GM12878 (cell line): ENCODE measurements around the gene PCNX1. TPM values are rescaled to one million over a fixed set of nuclear protein-coding genes. Genes with fewer than 3 reads are reported as not detected.

Experiments
- ATAC-seq: fragments of 200-7000 bp; cut with Tn5 transposase; 3 replicates; pipeline ENCODE4 v1.9.1; 2020; ENCODE audit warnings: mild to moderate bottlenecking, moderate library complexity
- BruUV-seq: library from RNA; stranded (reverse); fragments of 400-500 nt; replicated peaks from 2 replicates; lab custom pipeline; 2021; lab: Mats Ljungman, UMichigan
- CTCF ChIA-PET: fragments of 300-600 bp; sonication (Branson Sonifier 250); formaldehyde crosslinking; extraction: SDS; loops from one replicate; lab custom pipeline; 2021; ENCODE audit warnings: inconsistent platforms; lab: Yijun Ruan, JAX
- POLR2A ChIA-PET: fragments of 350-600 bp; formaldehyde crosslinking; extraction: SDS; loops from one replicate; lab custom pipeline; 2021; ENCODE audit warnings: inconsistent platforms; lab: Charles Lee
- RAD21 ChIA-PET: fragments of 300-600 bp; sonication (Branson Sonifier 250); formaldehyde crosslinking; loops from one replicate; lab custom pipeline; 2023; ENCODE audit warnings: antibody characterized with exemption; ENCODE audit not compliant: unreplicated experiment; lab: Charles Lee
- SMC1A ChIA-PET: fragments of 300-600 bp; sonication (Branson Sonifier 250); formaldehyde crosslinking; loops from one replicate; lab custom pipeline; 2023; ENCODE audit not compliant: unreplicated experiment, uncharacterized antibody; lab: Charles Lee
- DNase-seq: peaks from one replicate; pipeline ENCODE4 v3.0.0-alpha.2; 2011; ENCODE audit warnings: low read depth, low spot score
- FAIRE-seq: peaks from 3 replicates; lab custom pipeline; 2011; peaks lifted over from hg19 to GRCh38; lab: Jason Lieb, UNC
- H2AFZ ChIP-seq: 2 replicates; pipeline ENCODE4 v1.6.0; 2011; ENCODE audit warnings: low read depth, low read length, control low read depth; ENCODE audit not compliant: control insufficient read depth
- H3K27ac ChIP-seq: 2 replicates; pipeline ENCODE4 v1.5.1; 2011; ENCODE audit warnings: control low read depth; ENCODE audit not compliant: control insufficient read depth, insufficient read depth
- H3K27me3 ChIP-seq, 2 experiments: replicated peaks in 1 of 2; 2 replicates each; pipeline versions ENCODE4 v1.6.0 to v1.6.1; 2011; ENCODE audit warnings: low read length in 1 of 2; ENCODE audit not compliant: control insufficient read depth in 2 of 2, insufficient read depth in 2 of 2
- H3K36me3 ChIP-seq, 2 experiments: 2 replicates each; pipeline ENCODE4 v1.5.1; 2011; ENCODE audit warnings: low read length in 1 of 2; ENCODE audit not compliant: control insufficient read depth in 2 of 2, insufficient read depth in 2 of 2
- H3K4me1 ChIP-seq: 2 replicates; pipeline ENCODE4 v1.6.1; 2011; ENCODE audit warnings: mild to moderate bottlenecking, low read length, moderate library complexity, mixed read lengths; ENCODE audit not compliant: control insufficient read depth, insufficient read depth
- H3K4me2 ChIP-seq: 2 replicates; pipeline ENCODE4 v1.6.0; 2011; ENCODE audit warnings: control low read depth; ENCODE audit not compliant: control insufficient read depth, insufficient read depth
- H3K4me3 ChIP-seq: fragments of 200-600 bp; sonication (generic); 2 replicates; pipeline ENCODE4 v1.5.1; 2016
- H3K79me2 ChIP-seq: 2 replicates; pipeline ENCODE4 v1.6.0; 2011; ENCODE audit warnings: low read length; ENCODE audit not compliant: control insufficient read depth, insufficient read depth
- H3K9ac ChIP-seq: 2 replicates; pipeline ENCODE4 v1.8.0; 2011; ENCODE audit warnings: low read length, control low read depth, mixed read lengths; ENCODE audit not compliant: control insufficient read depth, insufficient read depth
- H3K9me3 ChIP-seq: replicated peaks from 3 replicates; pipeline ENCODE4 v1.5.1; 2011; ENCODE audit warnings: mild to moderate bottlenecking, low read length; ENCODE audit not compliant: control insufficient read depth, insufficient read depth
- H4K20me1 ChIP-seq: 2 replicates; pipeline ENCODE4 v1.6.0; 2011; ENCODE audit not compliant: control insufficient read depth, insufficient read depth
- ASH2L ChIP-seq: fragments of 300-600, 200-600 bp; sonication (generic); IDR thresholded peaks from 2 replicates; pipeline ENCODE4 v1.6.1; 2017; ENCODE audit warnings: low read depth, mild to moderate bottlenecking, borderline replicate concordance
- DPF2 ChIP-seq: fragments of 450-650 bp; IDR thresholded peaks from 2 replicates; pipeline ENCODE4 v1.6.1; 2017; ENCODE audit warnings: mild to moderate bottlenecking
- FOXK2 ChIP-seq: fragments of 450-650 bp; IDR thresholded peaks from 2 replicates; pipeline ENCODE4 v1.6.1; 2017; ENCODE audit warnings: mild to moderate bottlenecking, moderate library complexity
- HDGF ChIP-seq: fragments of 450-650 bp; IDR thresholded peaks from 2 replicates; pipeline ENCODE4 v1.6.1; 2016; ENCODE audit warnings: antibody characterized with exemption
- KAT2A ChIP-seq: conservative IDR thresholded peaks from 2 replicates; pipeline ENCODE4 v1.6.1; 2011; ENCODE audit warnings: low read depth, low read length; ENCODE audit not compliant: control insufficient read depth
- MAX ChIP-seq: IDR thresholded peaks from 2 replicates; pipeline ENCODE4 v1.6.1; 2012; ENCODE audit warnings: low read depth, low read length, improper control_type of control experiment
- PAX5 ChIP-seq: IDR thresholded peaks from 2 replicates; pipeline ENCODE4 v1.6.1; 2011; ENCODE audit warnings: low read depth, low read length, borderline replicate concordance
- SIX5 ChIP-seq: IDR thresholded peaks from 2 replicates; pipeline ENCODE4 v1.6.1; 2011; ENCODE audit warnings: mild to moderate bottlenecking, low read depth, low read length, moderate library complexity; ENCODE audit not compliant: severe bottlenecking
- TCF12 ChIP-seq: IDR thresholded peaks from 2 replicates; pipeline ENCODE4 v1.6.1; 2011; ENCODE audit warnings: low read depth, mild to moderate bottlenecking, low read length
- TCF3 ChIP-seq: IDR thresholded peaks from 2 replicates; pipeline ENCODE4 v1.6.1; 2012; ENCODE audit warnings: low read depth, mild to moderate bottlenecking, low read length, borderline replicate concordance; ENCODE audit not compliant: insufficient read depth
- USF1 ChIP-seq: IDR thresholded peaks from 2 replicates; pipeline ENCODE4 v1.6.1; 2011; ENCODE audit warnings: borderline replicate concordance, low read depth, mild to moderate bottlenecking, moderate library complexity, mixed read lengths, low read length; ENCODE audit not compliant: insufficient read depth; ENCODE audit errors: extremely low read length
- ZBTB11 ChIP-seq: fragments of 450-650 bp; formaldehyde crosslinking; IDR thresholded peaks from 2 replicates; pipeline ENCODE4 v1.5.0; 2022; ENCODE audit warnings: mild to moderate bottlenecking, missing genetic modification characterization
- ZNF24 ChIP-seq: fragments of 450-650 bp; IDR thresholded peaks from 2 replicates; pipeline ENCODE4 v1.6.1; 2017; ENCODE audit warnings: antibody characterized with exemption, mild to moderate bottlenecking
- ZNF274 ChIP-seq: IDR thresholded peaks from one replicate; pipeline ENCODE4 v1.8.0; 2011; ENCODE audit not compliant: insufficient read length, insufficient read depth
- ZNF687 ChIP-seq: fragments of 450-650 bp; IDR thresholded peaks from 2 replicates; pipeline ENCODE4 v1.6.1; 2017; ENCODE audit warnings: mild to moderate bottlenecking, moderate library complexity
- WGBS: methylation state at CpG from one replicate; pipeline ENCODE4 v1.1.6; 2016; ENCODE audit warnings: low lambda C conversion rate; ENCODE audit not compliant: insufficient replicate concordance, insufficient coverage; ENCODE audit errors: missing lambda C conversion rate; 5-methylcytosine and 5-hydroxymethylcytosine counted together
- in situ Hi-C: fragments of 300-500 bp; cut with MboI; formaldehyde crosslinking; loops from 9 replicates; pipeline ENCODE4 v1.14.3; 2018; ENCODE audit warnings: mixed read lengths
- intact Hi-C: fragments of 100-400 bp; cut with micrococcal nuclease; formaldehyde crosslinking; loops from one replicate; pipeline ENCODE4 v1.14.2; 2022; ENCODE audit not compliant: unreplicated experiment
- polyA plus RNA-seq, 11 experiments: library from polyadenylated mRNA; depleted of rRNA in 4 of 11; unstranded in 6 of 11; stranded (reverse) in 5 of 11; fragments of >200 nt; fragmentation: Nextera tagmentation in 4 of 11; fragmentation: Illumina TruSeq in 1 of 11; extraction: Ambion mirVana in 4 of 11; extraction: Trizol in 1 of 11; gene quantifications; 1 replicate in 1 of 11; 2 replicates in 10 of 11; pipeline versions ENCODE4 v1.2.1 to v1.2.3, GENCODE V29; 2011 to 2016; ENCODE audit warnings: inconsistent platforms in 2 of 11, missing spikeins in 2 of 11, low read depth in 1 of 11
- total RNA-seq, 4 experiments: library from RNA; depleted of rRNA in 3 of 4; stranded (reverse); fragments of >200 nt in 3 of 4; fragmentation: Illumina TruSeq in 1 of 4; extraction: Trizol in 1 of 4; gene quantifications; 2 replicates each; pipeline versions ENCODE4 v1.2.1 to v1.2.3, GENCODE V29; 2013 to 2021

The PCNX1 gene
- total and polyA plus RNA-seq, 10 of the 15 experiments (the other 5 are each of a cell fraction or from before 2014, with no cell fraction given): 4.6 to 53.9 (median 20.5) TPM

GRCh38 chr14:70952485-70952884, 45.2 kb downstream of the PCNX1 start:
- POLR2A ChIA-PET: interaction anchor here (0.6 to 2.3 kb wide), 3 partner anchors 27 to 239 kb away, joined by 3 to 11 read pairs (median 5); no protein-coding TSS in a partner anchor
- no peak for FAIRE-seq
- H3K79me2 ChIP-seq: no peaks in the 10 kb centered on the region; the same call in none of the 2 replicates

More at GRCh38 chr14:70952485-70952884, 45.2 kb downstream of the PCNX1 start:
- in situ Hi-C loops (no loop called here), intact Hi-C loops (no loop called here)
- Histone ChIP-seq H2AFZ (no peak overlapping the region), H3K4me3 (no peak overlapping the region), H3K9me3 (peaks cover 2% of the 10 kb centered on the region), H3K36me3 (peaks cover 3 to 7% of the 10 kb centered on the region in 2 experiments), H3K4me1 (no peaks in the 10 kb centered on the region), H3K27ac (no peak overlapping the region), H3K27me3 (no peaks in the 10 kb centered on the region), H3K9ac (no peak overlapping the region), H3K4me2 (no peak overlapping the region), H4K20me1 (no peaks in the 10 kb centered on the region)
- ChIA-PET RAD21 (interaction anchor here (0.9 to 7.7 kb wide), 9 partner anchors 17 to 239 kb away, joined by 3 to 98 read pairs (median 7); partner anchors contain the start of gene PCNX1), CTCF (interaction anchor here (0.6 to 8.9 kb wide), 14 partner anchors 10 to 143 kb away, joined by 3 to 160 read pairs (median 4); partner anchors contain the start of genes MAP3K9 and PCNX1), SMC1A (interaction anchor here (1.0 to 8.2 kb wide), 13 partner anchors 12 to 143 kb away, joined by 3 to 119 read pairs (median 8); partner anchors contain the start of genes MAP3K9 and PCNX1)
- TF ChIP-seq ZBTB11 (CRISPR knock-in tag) (no peak), PAX5 (no peak), ZNF24 (no peak), ZNF274 (no peak), DPF2 (no peak), USF1 (no peak), KAT2A (no peak), TCF3 (no peak), TCF12 (no peak), HDGF (no peak), SIX5 (no peak), FOXK2 (no peak), ASH2L (no peak), MAX (no peak), ZNF687 (no peak)
- WGBS: 99% methylated on average over 3 of the region's 3 CpGs
- DNase-seq: no peak
- ATAC-seq: no peak
- BruUV-seq: no TSS peak
